SK-N-SH treated with all-trans-retinoic acid at 6 μM for 48 hours (cell line): ENCODE data around the gene RASA4.
"Not testable (repeated sequence)": the region's sequence is repeated elsewhere in the genome, so short reads cannot be mapped to it uniquely, and the experiment has no call there.

Experiments used
- CREB5 ChIP-seq: fragments of 250-450 bp; sonication (Bioruptor Pico); IDR thresholded peaks from 2 replicates; pipeline ENCODE4 v1.5.1; 2020; ENCODE audit warnings: low read depth, mild to moderate bottlenecking, moderate library complexity
- CSDC2 ChIP-seq: fragments of 250-450 bp; sonication (Bioruptor Pico); IDR thresholded peaks from 2 replicates; pipeline ENCODE4 v1.5.0; 2020; ENCODE audit warnings: mild to moderate bottlenecking, moderate library complexity
- ESRRG ChIP-seq: fragments of 250-450 bp; sonication (Bioruptor Pico); IDR thresholded peaks from 2 replicates; pipeline ENCODE4 v1.6.1; 2021; ENCODE audit warnings: mild to moderate bottlenecking
- ISL1 ChIP-seq: fragments of 250-450 bp; sonication (Bioruptor Pico); IDR thresholded peaks from 2 replicates; pipeline ENCODE4 v2.1.2; 2022; ENCODE audit warnings: mild to moderate bottlenecking, moderate library complexity
- OSR1 ChIP-seq: fragments of 250-450 bp; sonication (Bioruptor Pico); IDR thresholded peaks from 2 replicates; pipeline ENCODE4 v1.8.0; 2022; ENCODE audit warnings: moderate library complexity, mild to moderate bottlenecking, inconsistent platforms
- PATZ1 ChIP-seq: fragments of 250-450 bp; sonication (Bioruptor Pico); IDR thresholded peaks from 2 replicates; pipeline ENCODE4 v1.8.0; 2020; ENCODE audit warnings: mild to moderate bottlenecking, moderate library complexity, borderline replicate concordance
- PPARA ChIP-seq: fragments of 250-450 bp; sonication (Bioruptor Pico); IDR thresholded peaks from 2 replicates; pipeline ENCODE4 v1.5.0; 2020; ENCODE audit warnings: mild to moderate bottlenecking, borderline replicate concordance
- RARB ChIP-seq: fragments of 250-450 bp; sonication (Bioruptor Pico); IDR thresholded peaks from 2 replicates; pipeline ENCODE4 v1.8.0; 2021; ENCODE audit warnings: mild to moderate bottlenecking, moderate library complexity
- TSHZ2 ChIP-seq: fragments of 250-450 bp; sonication (Bioruptor Pico); IDR thresholded peaks from 2 replicates; pipeline ENCODE4 v1.5.0; 2020; ENCODE audit warnings: mild to moderate bottlenecking, moderate library complexity
- ZC3H10 ChIP-seq: fragments of 250-450 bp; sonication (Bioruptor Pico); IDR thresholded peaks from 2 replicates; pipeline ENCODE4 v1.5.1; 2021; ENCODE audit warnings: mild to moderate bottlenecking, moderate library complexity
- ZFP3 ChIP-seq: fragments of 250-450 bp; sonication (Bioruptor Pico); IDR thresholded peaks from 2 replicates; pipeline ENCODE4 v1.5.0; 2020; ENCODE audit warnings: mild to moderate bottlenecking, moderate library complexity
- ZFP30 ChIP-seq: fragments of 450-650 bp; formaldehyde crosslinking; IDR thresholded peaks from 2 replicates; pipeline ENCODE4 v1.5.0; 2022; ENCODE audit warnings: mild to moderate bottlenecking, moderate library complexity
- ZNF565 ChIP-seq: fragments of 450-650 bp; formaldehyde crosslinking; conservative IDR thresholded peaks from 2 replicates; pipeline ENCODE4 v1.5.0; 2020; ENCODE audit warnings: low read depth, mild to moderate bottlenecking, moderate library complexity
- ZNF8 ChIP-seq: fragments of 450-650 bp; formaldehyde crosslinking; IDR thresholded peaks from 2 replicates; pipeline ENCODE4 v1.5.0; 2020; ENCODE audit warnings: mild to moderate bottlenecking, moderate library complexity

- TF ChIP-seq ESRRG (CRISPR knock-in tag); RARB (CRISPR knock-in tag); PPARA (CRISPR knock-in tag); CREB5 (CRISPR knock-in tag); CSDC2 (CRISPR knock-in tag); ZFP30; TSHZ2; ZFP3 (CRISPR knock-in tag); PATZ1; ZNF565 (CRISPR knock-in tag); OSR1; ZNF8; ISL1 (CRISPR knock-in tag); ZC3H10 (CRISPR knock-in tag): not testable (repeated sequence)
Measured at GRCh38 chr7:102642691-102643090, 26.1 kb upstream of the RASA4 start, which contains the start of gene UPK3BL1.
